SK-N-SH treated with all-trans-retinoic acid at 6 μM for 48 hours (cell line): ENCODE data around the gene SPG7.

Experiments used
- ATAC-seq: fragments of 200-7000 bp; cut with Tn5 transposase; 3 replicates; pipeline ENCODE4 v1.9.1; 2020; ENCODE audit warnings: mild to moderate bottlenecking, moderate library complexity
- ARNTL ChIP-seq: fragments of 450-650 bp; formaldehyde crosslinking; IDR thresholded peaks from 2 replicates; pipeline ENCODE4 v1.5.0; 2020; ENCODE audit warnings: low read depth, mild to moderate bottlenecking, moderate library complexity, borderline replicate concordance
- BACH2 ChIP-seq: fragments of 250-450 bp; sonication (Bioruptor Pico); IDR thresholded peaks from 2 replicates; pipeline ENCODE4 v1.9.0; 2021; ENCODE audit warnings: mild to moderate bottlenecking, borderline replicate concordance
- CSDC2 ChIP-seq: fragments of 250-450 bp; sonication (Bioruptor Pico); IDR thresholded peaks from 2 replicates; pipeline ENCODE4 v1.5.0; 2020; ENCODE audit warnings: mild to moderate bottlenecking, moderate library complexity
- ESRRG ChIP-seq: fragments of 250-450 bp; sonication (Bioruptor Pico); IDR thresholded peaks from 2 replicates; pipeline ENCODE4 v1.6.1; 2021; ENCODE audit warnings: mild to moderate bottlenecking
- GLIS3 ChIP-seq: fragments of 250-450 bp; sonication (Bioruptor Pico); IDR thresholded peaks from 2 replicates; pipeline ENCODE4 v1.5.0; 2020; ENCODE audit warnings: mild to moderate bottlenecking, moderate library complexity
- ISL1 ChIP-seq: fragments of 250-450 bp; sonication (Bioruptor Pico); IDR thresholded peaks from 2 replicates; pipeline ENCODE4 v2.1.2; 2022; ENCODE audit warnings: mild to moderate bottlenecking, moderate library complexity
- OSR1 ChIP-seq: fragments of 250-450 bp; sonication (Bioruptor Pico); IDR thresholded peaks from 2 replicates; pipeline ENCODE4 v1.8.0; 2022; ENCODE audit warnings: moderate library complexity, mild to moderate bottlenecking, inconsistent platforms
- PPARA ChIP-seq: fragments of 250-450 bp; sonication (Bioruptor Pico); IDR thresholded peaks from 2 replicates; pipeline ENCODE4 v1.5.0; 2020; ENCODE audit warnings: mild to moderate bottlenecking, borderline replicate concordance
- RARB ChIP-seq: fragments of 250-450 bp; sonication (Bioruptor Pico); IDR thresholded peaks from 2 replicates; pipeline ENCODE4 v1.8.0; 2021; ENCODE audit warnings: mild to moderate bottlenecking, moderate library complexity
- SNAI2 ChIP-seq: fragments of 250-450 bp; sonication (Bioruptor Pico); IDR thresholded peaks from 2 replicates; pipeline ENCODE4 v1.5.0; 2020; ENCODE audit warnings: mild to moderate bottlenecking, moderate library complexity
- TCF4 ChIP-seq: fragments of 250-450 bp; sonication (Bioruptor Pico); IDR thresholded peaks from 2 replicates; pipeline ENCODE4 v1.8.0; 2021; ENCODE audit warnings: mild to moderate bottlenecking, moderate library complexity, borderline replicate concordance
- TOX ChIP-seq: fragments of 250-450 bp; sonication (Bioruptor Pico); IDR thresholded peaks from 2 replicates; pipeline ENCODE4 v1.8.0; 2021; ENCODE audit warnings: mild to moderate bottlenecking, moderate library complexity, borderline replicate concordance
- ZC3H10 ChIP-seq: fragments of 250-450 bp; sonication (Bioruptor Pico); IDR thresholded peaks from 2 replicates; pipeline ENCODE4 v1.5.1; 2021; ENCODE audit warnings: mild to moderate bottlenecking, moderate library complexity
- ZFP3 ChIP-seq: fragments of 250-450 bp; sonication (Bioruptor Pico); IDR thresholded peaks from 2 replicates; pipeline ENCODE4 v1.5.0; 2020; ENCODE audit warnings: mild to moderate bottlenecking, moderate library complexity
- ZFP30 ChIP-seq: fragments of 450-650 bp; formaldehyde crosslinking; IDR thresholded peaks from 2 replicates; pipeline ENCODE4 v1.5.0; 2022; ENCODE audit warnings: mild to moderate bottlenecking, moderate library complexity
- ZNF565 ChIP-seq: fragments of 450-650 bp; formaldehyde crosslinking; conservative IDR thresholded peaks from 2 replicates; pipeline ENCODE4 v1.5.0; 2020; ENCODE audit warnings: low read depth, mild to moderate bottlenecking, moderate library complexity
- ZNF70 ChIP-seq: fragments of 450-650 bp; formaldehyde crosslinking; IDR thresholded peaks from 2 replicates; pipeline ENCODE4 v1.5.0; 2020; ENCODE audit warnings: mild to moderate bottlenecking, moderate library complexity
- ZNF8 ChIP-seq: fragments of 450-650 bp; formaldehyde crosslinking; IDR thresholded peaks from 2 replicates; pipeline ENCODE4 v1.5.0; 2020; ENCODE audit warnings: mild to moderate bottlenecking, moderate library complexity
- TF ChIP-seq, protein P1 (sequence below): fragments of 250-450 bp; sonication (Bioruptor Pico); IDR thresholded peaks from 2 replicates; pipeline ENCODE4 v1.8.0; 2020; ENCODE audit warnings: mild to moderate bottlenecking, moderate library complexity, borderline replicate concordance
- TF ChIP-seq, protein P2 (sequence below): fragments of 250-450 bp; sonication (Bioruptor Pico); IDR thresholded peaks from 2 replicates; pipeline ENCODE4 v1.8.0; 2021; ENCODE audit warnings: low read depth, mild to moderate bottlenecking, moderate library complexity, borderline replicate concordance
- TF ChIP-seq, protein P3 (sequence below): fragments of 250-450 bp; sonication (Bioruptor Pico); IDR thresholded peaks from 2 replicates; pipeline ENCODE4 v1.5.1; 2021; ENCODE audit warnings: mild to moderate bottlenecking, moderate library complexity
- TF ChIP-seq, protein P4 (sequence below): fragments of 250-450 bp; sonication (Bioruptor Pico); IDR thresholded peaks from 2 replicates; pipeline ENCODE4 v1.5.0; 2020; ENCODE audit warnings: mild to moderate bottlenecking, moderate library complexity

The SPG7 gene

DNA sequence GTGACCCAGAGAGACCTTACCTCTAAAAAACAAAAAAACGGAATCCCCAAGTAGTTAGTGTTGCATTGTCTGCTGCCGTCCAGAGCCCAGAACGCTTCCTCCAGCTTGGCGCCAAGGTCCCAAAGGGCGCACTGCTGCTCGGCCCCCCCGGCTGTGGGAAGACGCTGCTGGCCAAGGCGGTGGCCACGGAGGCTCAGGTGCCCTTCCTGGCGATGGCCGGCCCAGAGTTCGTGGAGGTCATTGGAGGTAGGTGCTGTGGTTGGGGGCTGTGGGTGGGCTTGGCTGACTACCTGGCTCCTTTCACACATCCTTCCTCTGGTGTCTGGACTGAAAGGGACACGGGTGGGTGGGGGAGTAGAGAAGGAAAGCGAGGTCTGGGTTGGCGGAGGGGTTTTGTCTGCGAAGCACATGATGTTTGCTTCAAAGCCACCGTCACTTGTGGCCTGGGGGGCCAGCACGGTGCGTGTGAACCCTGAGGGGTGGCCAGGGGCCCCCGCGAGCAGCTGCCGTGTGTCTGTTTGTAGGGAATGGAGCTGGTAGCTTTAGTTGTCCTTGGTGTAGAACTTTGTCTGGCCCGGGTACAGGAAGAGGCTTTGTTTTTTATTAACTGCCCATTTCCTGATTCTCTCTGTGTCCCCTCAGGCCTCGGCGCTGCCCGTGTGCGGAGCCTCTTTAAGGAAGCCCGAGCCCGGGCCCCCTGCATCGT is 23.8 kb downstream of the SPG7 start:
- TF ChIP-seq GLIS3 (CRISPR knock-in tag) = no peak
- no peak for TF ChIP-seq ZNF565
- TF ChIP-seq ZFP3 (CRISPR knock-in tag) = no peak
- TF ChIP-seq, protein P1, sequence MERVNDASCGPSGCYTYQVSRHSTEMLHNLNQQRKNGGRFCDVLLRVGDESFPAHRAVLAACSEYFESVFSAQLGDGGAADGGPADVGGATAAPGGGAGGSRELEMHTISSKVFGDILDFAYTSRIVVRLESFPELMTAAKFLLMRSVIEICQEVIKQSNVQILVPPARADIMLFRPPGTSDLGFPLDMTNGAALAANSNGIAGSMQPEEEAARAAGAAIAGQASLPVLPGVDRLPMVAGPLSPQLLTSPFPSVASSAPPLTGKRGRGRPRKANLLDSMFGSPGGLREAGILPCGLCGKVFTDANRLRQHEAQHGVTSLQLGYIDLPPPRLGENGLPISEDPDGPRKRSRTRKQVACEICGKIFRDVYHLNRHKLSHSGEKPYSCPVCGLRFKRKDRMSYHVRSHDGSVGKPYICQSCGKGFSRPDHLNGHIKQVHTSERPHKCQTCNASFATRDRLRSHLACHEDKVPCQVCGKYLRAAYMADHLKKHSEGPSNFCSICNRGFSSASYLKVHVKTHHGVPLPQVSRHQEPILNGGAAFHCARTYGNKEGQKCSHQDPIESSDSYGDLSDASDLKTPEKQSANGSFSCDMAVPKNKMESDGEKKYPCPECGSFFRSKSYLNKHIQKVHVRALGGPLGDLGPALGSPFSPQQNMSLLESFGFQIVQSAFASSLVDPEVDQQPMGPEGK = no peak
- TF ChIP-seq, protein P2, sequence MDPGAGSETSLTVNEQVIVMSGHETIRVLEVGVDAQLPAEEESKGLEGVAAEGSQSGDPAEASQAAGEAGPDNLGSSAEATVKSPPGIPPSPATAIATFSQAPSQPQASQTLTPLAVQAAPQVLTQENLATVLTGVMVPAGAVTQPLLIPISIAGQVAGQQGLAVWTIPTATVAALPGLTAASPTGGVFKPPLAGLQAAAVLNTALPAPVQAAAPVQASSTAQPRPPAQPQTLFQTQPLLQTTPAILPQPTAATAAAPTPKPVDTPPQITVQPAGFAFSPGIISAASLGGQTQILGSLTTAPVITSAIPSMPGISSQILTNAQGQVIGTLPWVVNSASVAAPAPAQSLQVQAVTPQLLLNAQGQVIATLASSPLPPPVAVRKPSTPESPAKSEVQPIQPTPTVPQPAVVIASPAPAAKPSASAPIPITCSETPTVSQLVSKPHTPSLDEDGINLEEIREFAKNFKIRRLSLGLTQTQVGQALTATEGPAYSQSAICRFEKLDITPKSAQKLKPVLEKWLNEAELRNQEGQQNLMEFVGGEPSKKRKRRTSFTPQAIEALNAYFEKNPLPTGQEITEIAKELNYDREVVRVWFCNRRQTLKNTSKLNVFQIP (CRISPR knock-in tag) = no peak
- TF ChIP-seq PPARA (CRISPR knock-in tag) = no peak
- no peak for TF ChIP-seq ZC3H10 (CRISPR knock-in tag)
- TF ChIP-seq ZNF8 (CRISPR knock-in tag) = no peak
- TF ChIP-seq BACH2 (CRISPR knock-in tag) = no peak
- no peak for TF ChIP-seq TOX (CRISPR knock-in tag)
- TF ChIP-seq ARNTL (CRISPR knock-in tag) = no peak
- TF ChIP-seq SNAI2 (CRISPR knock-in tag) = no peak
- no peak for TF ChIP-seq ZFP30 (CRISPR knock-in tag)
- no peak for TF ChIP-seq ISL1 (CRISPR knock-in tag)

GRCh38 chr16:89534252-89534756 is 26.1 kb downstream of the SPG7 start:
- no peak for ATAC-seq
- no peak for TF ChIP-seq ESRRG (CRISPR knock-in tag)
- TF ChIP-seq ZNF70 (CRISPR knock-in tag) = no peak
- TF ChIP-seq CSDC2 (CRISPR knock-in tag) = no peak
- no peak for TF ChIP-seq ZFP3 (CRISPR knock-in tag)
- TF ChIP-seq, protein P3, sequence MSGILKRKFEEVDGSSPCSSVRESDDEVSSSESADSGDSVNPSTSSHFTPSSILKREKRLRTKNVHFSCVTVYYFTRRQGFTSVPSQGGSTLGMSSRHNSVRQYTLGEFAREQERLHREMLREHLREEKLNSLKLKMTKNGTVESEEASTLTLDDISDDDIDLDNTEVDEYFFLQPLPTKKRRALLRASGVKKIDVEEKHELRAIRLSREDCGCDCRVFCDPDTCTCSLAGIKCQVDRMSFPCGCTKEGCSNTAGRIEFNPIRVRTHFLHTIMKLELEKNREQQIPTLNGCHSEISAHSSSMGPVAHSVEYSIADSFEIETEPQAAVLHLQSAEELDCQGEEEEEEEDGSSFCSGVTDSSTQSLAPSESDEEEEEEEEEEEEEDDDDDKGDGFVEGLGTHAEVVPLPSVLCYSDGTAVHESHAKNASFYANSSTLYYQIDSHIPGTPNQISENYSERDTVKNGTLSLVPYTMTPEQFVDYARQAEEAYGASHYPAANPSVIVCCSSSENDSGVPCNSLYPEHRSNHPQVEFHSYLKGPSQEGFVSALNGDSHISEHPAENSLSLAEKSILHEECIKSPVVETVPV (CRISPR knock-in tag) = no peak
- TF ChIP-seq, protein P1 = no peak
- no peak for TF ChIP-seq RARB (CRISPR knock-in tag)
- no peak for TF ChIP-seq ZFP30 (CRISPR knock-in tag)
- TF ChIP-seq ARNTL (CRISPR knock-in tag) = no peak
- no peak for TF ChIP-seq TCF4 (CRISPR knock-in tag)
- no peak for TF ChIP-seq ZNF565
- TF ChIP-seq, protein P4, sequence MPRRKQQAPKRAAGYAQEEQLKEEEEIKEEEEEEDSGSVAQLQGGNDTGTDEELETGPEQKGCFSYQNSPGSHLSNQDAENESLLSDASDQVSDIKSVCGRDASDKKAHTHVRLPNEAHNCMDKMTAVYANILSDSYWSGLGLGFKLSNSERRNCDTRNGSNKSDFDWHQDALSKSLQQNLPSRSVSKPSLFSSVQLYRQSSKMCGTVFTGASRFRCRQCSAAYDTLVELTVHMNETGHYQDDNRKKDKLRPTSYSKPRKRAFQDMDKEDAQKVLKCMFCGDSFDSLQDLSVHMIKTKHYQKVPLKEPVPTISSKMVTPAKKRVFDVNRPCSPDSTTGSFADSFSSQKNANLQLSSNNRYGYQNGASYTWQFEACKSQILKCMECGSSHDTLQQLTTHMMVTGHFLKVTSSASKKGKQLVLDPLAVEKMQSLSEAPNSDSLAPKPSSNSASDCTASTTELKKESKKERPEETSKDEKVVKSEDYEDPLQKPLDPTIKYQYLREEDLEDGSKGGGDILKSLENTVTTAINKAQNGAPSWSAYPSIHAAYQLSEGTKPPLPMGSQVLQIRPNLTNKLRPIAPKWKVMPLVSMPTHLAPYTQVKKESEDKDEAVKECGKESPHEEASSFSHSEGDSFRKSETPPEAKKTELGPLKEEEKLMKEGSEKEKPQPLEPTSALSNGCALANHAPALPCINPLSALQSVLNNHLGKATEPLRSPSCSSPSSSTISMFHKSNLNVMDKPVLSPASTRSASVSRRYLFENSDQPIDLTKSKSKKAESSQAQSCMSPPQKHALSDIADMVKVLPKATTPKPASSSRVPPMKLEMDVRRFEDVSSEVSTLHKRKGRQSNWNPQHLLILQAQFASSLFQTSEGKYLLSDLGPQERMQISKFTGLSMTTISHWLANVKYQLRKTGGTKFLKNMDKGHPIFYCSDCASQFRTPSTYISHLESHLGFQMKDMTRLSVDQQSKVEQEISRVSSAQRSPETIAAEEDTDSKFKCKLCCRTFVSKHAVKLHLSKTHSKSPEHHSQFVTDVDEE (CRISPR knock-in tag) = no peak
- TF ChIP-seq, protein P2 (CRISPR knock-in tag) = no peak
- TF ChIP-seq SNAI2 (CRISPR knock-in tag) = no peak
- TF ChIP-seq ZNF8 (CRISPR knock-in tag) = no peak
- TF ChIP-seq OSR1 (CRISPR knock-in tag) = no peak
- TF ChIP-seq ZC3H10 (CRISPR knock-in tag) = no peak
- no peak for TF ChIP-seq ISL1 (CRISPR knock-in tag)
- TF ChIP-seq TOX (CRISPR knock-in tag) = no peak

More for the DNA sequence above, 23.8 kb downstream of the SPG7 start:
- no peak for ATAC-seq
